Heart left ventricle (tissue), 16 donors: ENCODE measurements around the gene C6orf141. TPM values are rescaled to one million over a fixed set of nuclear protein-coding genes. Genes with fewer than 3 reads are reported as not detected.

Experiments
- ATAC-seq, 4 donors: fragments of 200-7000 bp; cut with Tn5 transposase; one replicate each; pipeline ENCODE4 v1.9.1; 2020 to 2022; ENCODE audit warnings: moderate library complexity in 4 of 4, mild to moderate bottlenecking in 3 of 4, moderate number of reproducible peaks in 1 of 4
- DNase-seq, 5 donors: peaks; one replicate each; pipeline ENCODE4 v3.0.0-alpha.2; 2020
- H3K27ac ChIP-seq, 12 donors: fragments of 200-600 bp; sonication (generic) in 4 of 12; one replicate each; pipeline versions ENCODE4 v1.5.0 to v1.8.0; 2016 to 2022; ENCODE audit warnings: mild to moderate bottlenecking in 2 of 12
- H3K27me3 ChIP-seq, 9 donors: fragments of 200-600 bp; sonication (generic) in 2 of 9; one replicate each; pipeline versions ENCODE4 v1.5.1 to v1.8.0; 2016 to 2022; ENCODE audit warnings: mild to moderate bottlenecking in 3 of 9
- H3K36me3 ChIP-seq, 9 donors: fragments of 200-600 bp; sonication (generic) in 2 of 9; one replicate each; pipeline versions ENCODE4 v1.5.0 to v1.8.0; 2018 to 2022; ENCODE audit warnings: mild to moderate bottlenecking in 2 of 9
- H3K4me1 ChIP-seq, 12 donors: fragments of 200-600 bp; sonication (generic) in 4 of 12; one replicate each; pipeline versions ENCODE4 v1.5.0 to v1.8.0; 2016 to 2022; ENCODE audit warnings: mild to moderate bottlenecking in 3 of 12
- H3K4me3 ChIP-seq, 12 donors: fragments of 200-600 bp; sonication (generic) in 4 of 12; one replicate each; pipeline versions ENCODE4 v1.5.0 to v1.8.0; 2017 to 2022; ENCODE audit warnings: mild to moderate bottlenecking in 9 of 12, moderate library complexity in 4 of 12
- H3K9me3 ChIP-seq, 12 donors: fragments of 200-600 bp; sonication (generic) in 4 of 12; one replicate each; pipeline versions ENCODE4 v1.5.0 to v1.8.0; 2016 to 2022; ENCODE audit warnings: mild to moderate bottlenecking in 1 of 12
- CTCF ChIP-seq, 12 donors: fragments of 200-600 bp; sonication (generic) in 4 of 12; IDR thresholded peaks; one replicate each; pipeline versions ENCODE4 v1.5.0 to v1.8.0; 2018 to 2022; ENCODE audit warnings: antibody characterized with exemption in 12 of 12, mild to moderate bottlenecking in 5 of 12
- POLR2A ChIP-seq, 2 donors: fragments of 450-650 bp; IDR thresholded peaks; one replicate each; pipeline ENCODE4 v1.6.1; 2017; ENCODE audit warnings: antibody characterized with exemption in 2 of 2, mild to moderate bottlenecking in 2 of 2, moderate library complexity in 2 of 2
- WGBS, 4 donors: extraction: QIAGEN DNeasy Blood & Tissue Kit in 2 of 4; methylation state at CpG; one replicate each; pipeline versions ENCODE4 v1.1.5 to v1.1.7; 2013 to 2018; 5-methylcytosine and 5-hydroxymethylcytosine counted together
- intact Hi-C, 10 donors: fragments of 100-400 bp; cut with DNase I; formaldehyde crosslinking; loops; one replicate each; pipeline versions ENCODE4 v1.11.1 to v1.14.2; 2022
- polyA plus RNA-seq, 2 donors: library from polyadenylated mRNA; stranded (reverse); fragments of 200-250 nt; gene quantifications; one replicate each; pipeline ENCODE4 v1.2.3, GENCODE V29; 2013
- total RNA-seq, 9 donors: library from RNA; depleted of rRNA in 2 of 9; stranded (reverse); fragments of >200 nt in 2 of 9; fragmentation: NEBNext Ultra II Directional in 3 of 9; extraction: Animal tissue kit (Norgen Biotek cat#: 25700) in 3 of 9; gene quantifications; one replicate each; pipeline versions ENCODE4 v1.1.0 to v1.2.4, GENCODE V29; 2016 to 2023
- donor health status: ischemic (EF 13 %, LVEDD 7.1; RV severe dilation, severe dysfunction).
- donor health status: healthy with polysubstance abuse.
- donor health status: DM: no; HTN: yes; CAD: no.
- donor health status: DM: no; HTN: no; CAD: no.
- donor health status: ischemic (EF 25% LVEDD 6.9; RV normal size, moderate dysfunction).
- donor health status: ischemic (EF 25% LVEDD 5.7; RV mildly dilated, moderate dysfunction).
- donor health status: healthy.
- donor health status: DM: yes; HTN: yes; CAD: no.
- donor health status: ischemic (EF 35%, LVEDD 5.7; RV mildly dilated, moderate dysfunction).
- donor health status: nonischemic (EF 11% LVEDD 7.7; RV severe dilation, severe dysfunction).
- donor health status: DM: yes; HTN: yes; CAD: no.
- donor health status: PGD.
- donor health status: ischemic (EF 29% LVEDD 5.4; RV normal size, mild dysfunction).
- donor health status: nonischemic (EF 23%, LVEDD 6.1; RV moderate dilation, normal function).

C6orf141 gene
- total and polyA plus RNA-seq, 11 donors: 0.28 to 1.2 (median 0.51) TPM; not detected in 6

GRCh38 chr6:49549691-49550491, 577 bp upstream of the C6orf141 start:
- H3K4me1 ChIP-seq: peaks cover 0 to 22% (median 14%) of the 10 kb centered on the region in 12 donors
- no peak for TF ChIP-seq CTCF (IDR thresholded peaks at IDR 0.05)
- TF ChIP-seq POLR2A (IDR thresholded peaks at IDR 0.05): no peak
- WGBS, 4 donors: 28 to 41% (median 34%) methylated on average over 19 to 20 of the region's 20 CpGs
- no peak for ATAC-seq
- H3K27me3 ChIP-seq: peaks cover 0 to 48% (median 19%) of the 10 kb centered on the region in 9 donors
- no peak overlapping the region for H3K27ac ChIP-seq
- H3K9me3 ChIP-seq: no peaks in the 10 kb centered on the region
- intact Hi-C loops: no loop called here
- no peaks in the 10 kb centered on the region for H3K36me3 ChIP-seq
- DNase-seq: no peak
- H3K4me3 ChIP-seq: peak overlapping the region in 11 of 12 donors; percentile 33 to 56 (median 49)

- 1 to 3% (median 2%) methylated on average over 31 to 38 of the region's 38 CpGs for WGBS, 4 donors
- Histone ChIP-seq H3K27me3 (peaks cover 0 to 48% (median 19%) of the 10 kb centered on the region in 9 donors), H3K4me3 (peak overlapping the region; percentile 26 to 56 (median 49)), H3K36me3 (no peaks in the 10 kb centered on the region), H3K27ac (no peak overlapping the region), H3K9me3 (no peaks in the 10 kb centered on the region), H3K4me1 (peaks cover 0 to 22% (median 14%) of the 10 kb centered on the region in 12 donors)
- ATAC-seq (peak in 2 of 4 donors; percentile 20 to 45), DNase-seq (no peak)
- TF ChIP-seq POLR2A (IDR thresholded peaks at IDR 0.05): no peak
- TF ChIP-seq CTCF (IDR thresholded peaks at IDR 0.05): no peak
- intact Hi-C loops: no loop called here
Observed at GRCh38 chr6:49551078-49551865, 804 bp downstream of the C6orf141 start.

GRCh38 chr6:49551866-49552129, 1.3 kb downstream of the C6orf141 start:
- Histone ChIP-seq H3K27ac (no peak overlapping the region), H3K4me3 (peak overlapping the region in 10 of 12 donors; percentile 26 to 56 (median 50)), H3K36me3 (no peaks in the 10 kb centered on the region), H3K27me3 (peaks cover 0 to 48% (median 19%) of the 10 kb centered on the region in 9 donors), H3K9me3 (no peaks in the 10 kb centered on the region), H3K4me1 (peaks cover 0 to 22% (median 14%) of the 10 kb centered on the region in 12 donors)
- no peak for TF ChIP-seq CTCF (IDR thresholded peaks at IDR 0.05)
- ATAC-seq: no peak
- intact Hi-C loops: no loop called here
- WGBS, 4 donors: 20 to 46% (median 26%) methylated on average over 2 of the region's 2 CpGs
- DNase-seq: no peak

- Histone ChIP-seq H3K36me3 (no peaks in the 10 kb centered on the region), H3K4me3 (no peak overlapping the region), H3K4me1 (peaks cover 0 to 22% (median 14%) of the 10 kb centered on the region in 12 donors), H3K9me3 (no peaks in the 10 kb centered on the region), H3K27me3 (peaks cover 0 to 48% (median 19%) of the 10 kb centered on the region in 9 donors), H3K27ac (no peak overlapping the region)
- intact Hi-C loops: no loop called here
- no peak for ATAC-seq
- 76 to 100% (median 94%) methylated on average over 2 of the region's 2 CpGs for WGBS, 4 donors
- no peak for DNase-seq
- TF ChIP-seq CTCF (IDR thresholded peaks at IDR 0.05) (no peak), POLR2A (IDR thresholded peaks at IDR 0.05) (no peak)
Observed at GRCh38 chr6:49552596-49552995, 2.1 kb downstream of the C6orf141 start.
